SK-N-SH (cell line): ENCODE data around the gene PSMG4. TPM values are rescaled to one million over a fixed set of nuclear protein-coding genes. Genes with fewer than 3 reads are reported as not detected.

Source experiments
- CTCF ChIP-seq: fragments of 200-600 bp; sonication (generic); IDR thresholded peaks from 2 replicates; pipeline ENCODE4 v1.6.1; 2017; ENCODE audit warnings: antibody characterized with exemption, mild to moderate bottlenecking, moderate library complexity
- ELF1 ChIP-seq: IDR thresholded peaks from 2 replicates; pipeline ENCODE4 v1.4.0; 2012
- EZH2phosphoT487 ChIP-seq: fragments of 200-600 bp; sonication (generic); IDR thresholded peaks from 2 replicates; pipeline ENCODE4 v1.6.1; 2017; ENCODE audit warnings: low read depth, mixed run types, mild to moderate bottlenecking, antibody characterized with exemption, moderate library complexity, borderline replicate concordance
- FOXM1 ChIP-seq: IDR thresholded peaks from 2 replicates; pipeline ENCODE4 v1.4.0; 2012; ENCODE audit warnings: low read depth, mild to moderate bottlenecking
- GATA2 ChIP-seq: sonication (generic); formaldehyde crosslinking; IDR thresholded peaks from 2 replicates; pipeline ENCODE4 v1.5.0; 2020; ENCODE audit warnings: mild to moderate bottlenecking, missing genetic modification reagents
- MEF2A ChIP-seq: IDR thresholded peaks from 2 replicates; pipeline ENCODE4 v1.4.0; 2012; ENCODE audit warnings: low read depth, borderline replicate concordance
- NRF1 ChIP-seq: IDR thresholded peaks from 2 replicates; pipeline ENCODE4 v1.6.1; 2012; ENCODE audit warnings: low read depth, mild to moderate bottlenecking, low read length
- RCOR1 ChIP-seq: fragments of 150-350 bp; IDR thresholded peaks from 2 replicates; pipeline ENCODE4 v1.6.1; 2017; ENCODE audit warnings: antibody characterized with exemption, low read length
- REST ChIP-seq: IDR thresholded peaks from 2 replicates; pipeline ENCODE4 v1.6.1; 2012; ENCODE audit warnings: mild to moderate bottlenecking, low read depth, low read length, moderate library complexity
- RFX5 ChIP-seq: IDR thresholded peaks from 2 replicates; pipeline ENCODE4 v1.6.1; 2012; ENCODE audit warnings: mild to moderate bottlenecking, improper control_type of control experiment, low read length
- RXRA ChIP-seq: IDR thresholded peaks from 2 replicates; pipeline ENCODE4 v1.4.0; 2012; ENCODE audit warnings: low read depth, mild to moderate bottlenecking, borderline replicate concordance
- SIN3A ChIP-seq: IDR thresholded peaks from 2 replicates; pipeline ENCODE4 v1.6.1; 2012; ENCODE audit warnings: low read depth, mild to moderate bottlenecking, low read length, moderate library complexity, borderline replicate concordance
- TCF12 ChIP-seq: IDR thresholded peaks from 2 replicates; pipeline ENCODE4 v1.4.0; 2012
- YY1 ChIP-seq: IDR thresholded peaks from 2 replicates; pipeline ENCODE4 v1.4.0; 2012; ENCODE audit warnings: low read depth, mild to moderate bottlenecking
- polyA plus RNA-seq, 3 experiments: library from polyadenylated mRNA; depleted of rRNA; stranded (reverse); fragments of >200 nt; gene quantifications; 2 replicates each; pipeline ENCODE4 v1.2.3, GENCODE V29; 2012
- TF ChIP-seq, protein P1 (sequence below): IDR thresholded peaks from 2 replicates; pipeline ENCODE4; 2012
- TF ChIP-seq, protein P2 (sequence below): fragments of 150-350 bp; IDR thresholded peaks from 2 replicates; pipeline ENCODE4 v1.6.1; 2017; ENCODE audit warnings: antibody characterized with exemption, low read length, low read depth, borderline replicate concordance

Gene PSMG4
- polyA plus RNA-seq, 1 of the 3 experiments (the other 2 are of a cell fraction), result 61.3 TPM

DNA sequence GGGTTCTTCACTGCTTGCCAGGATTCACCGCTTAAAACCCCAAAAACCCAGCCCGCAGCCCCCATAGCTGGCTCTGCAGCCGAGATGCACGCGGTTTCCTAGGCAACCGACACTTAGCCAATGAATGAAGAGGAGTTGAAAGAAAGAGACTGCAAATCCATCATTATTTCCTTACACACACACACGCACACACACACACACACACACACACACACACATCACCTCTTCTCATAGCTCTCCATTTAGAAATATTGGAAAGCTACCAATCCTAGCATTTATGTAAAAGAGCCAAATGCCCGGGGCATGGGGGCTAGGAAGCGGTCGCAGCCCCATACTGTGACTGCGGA lies 27.9 kb upstream of the PSMG4 start (continued):
- TF ChIP-seq FOXM1 (no peak), RFX5 (peak; percentile 47; the same call in 1 of the 2 replicates), GATA2 (0 out of 2 replicates have a peak, but pooled peaks have one; percentile 7), EZH2phosphoT487 (no peak), CTCF (no peak), SIN3A (no peak), NRF1 (no peak), YY1 (no peak), ELF1 (no peak), REST (no peak), RXRA (no peak), TCF12 (no peak), MEF2A (no peak), RCOR1 (no peak)
- TF ChIP-seq, protein P1, sequence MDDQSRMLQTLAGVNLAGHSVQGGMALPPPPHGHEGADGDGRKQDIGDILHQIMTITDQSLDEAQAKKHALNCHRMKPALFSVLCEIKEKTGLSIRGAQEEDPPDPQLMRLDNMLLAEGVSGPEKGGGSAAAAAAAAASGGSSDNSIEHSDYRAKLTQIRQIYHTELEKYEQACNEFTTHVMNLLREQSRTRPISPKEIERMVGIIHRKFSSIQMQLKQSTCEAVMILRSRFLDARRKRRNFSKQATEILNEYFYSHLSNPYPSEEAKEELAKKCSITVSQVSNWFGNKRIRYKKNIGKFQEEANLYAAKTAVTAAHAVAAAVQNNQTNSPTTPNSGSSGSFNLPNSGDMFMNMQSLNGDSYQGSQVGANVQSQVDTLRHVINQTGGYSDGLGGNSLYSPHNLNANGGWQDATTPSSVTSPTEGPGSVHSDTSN, result peak; percentile 53
- TF ChIP-seq, protein P2, sequence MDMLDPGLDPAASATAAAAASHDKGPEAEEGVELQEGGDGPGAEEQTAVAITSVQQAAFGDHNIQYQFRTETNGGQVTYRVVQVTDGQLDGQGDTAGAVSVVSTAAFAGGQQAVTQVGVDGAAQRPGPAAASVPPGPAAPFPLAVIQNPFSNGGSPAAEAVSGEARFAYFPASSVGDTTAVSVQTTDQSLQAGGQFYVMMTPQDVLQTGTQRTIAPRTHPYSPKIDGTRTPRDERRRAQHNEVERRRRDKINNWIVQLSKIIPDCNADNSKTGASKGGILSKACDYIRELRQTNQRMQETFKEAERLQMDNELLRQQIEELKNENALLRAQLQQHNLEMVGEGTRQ, result no peak
